Heart right ventricle (tissue), 16 donors: ENCODE data around the gene SUSD2. TPM values are rescaled to one million over a fixed set of nuclear protein-coding genes. Genes with fewer than 3 reads are reported as not detected.

Experiments used
- ATAC-seq, 8 donors: fragments of 200-7000 bp; cut with Tn5 transposase; one replicate each; pipeline ENCODE4 v1.9.1; 2020; ENCODE audit warnings: mild to moderate bottlenecking in 8 of 8, moderate library complexity in 8 of 8, moderate number of reproducible peaks in 1 of 8
- DNase-seq, 2 donors: peaks; one replicate each; pipeline ENCODE4 v3.0.0-alpha.2; 2020
- H3K27ac ChIP-seq, 10 donors: fragments of 200-600 bp; sonication (generic) in 2 of 10; one replicate each; pipeline versions ENCODE4 v1.5.0 to v1.8.0; 2020 to 2022; ENCODE audit warnings: mild to moderate bottlenecking in 3 of 10
- H3K27me3 ChIP-seq, 7 donors: fragments of 200-600 bp; one replicate each; pipeline ENCODE4 v1.8.0; 2021 to 2022; ENCODE audit warnings: mild to moderate bottlenecking in 2 of 7
- H3K36me3 ChIP-seq, 9 donors: fragments of 200-600 bp; sonication (generic) in 1 of 9; one replicate each; pipeline versions ENCODE4 v1.5.0 to v1.8.0; 2020 to 2022; ENCODE audit warnings: mild to moderate bottlenecking in 2 of 9
- H3K4me1 ChIP-seq, 9 donors: fragments of 200-600 bp; sonication (generic) in 1 of 9; one replicate each; pipeline versions ENCODE4 v1.5.0 to v1.8.0; 2020 to 2022; ENCODE audit warnings: mild to moderate bottlenecking in 4 of 9
- H3K4me3 ChIP-seq, 10 donors: fragments of 200-600 bp; sonication (generic) in 2 of 10; one replicate each; pipeline versions ENCODE4 v1.5.0 to v1.8.0; 2020 to 2022; ENCODE audit warnings: mild to moderate bottlenecking in 7 of 10, moderate library complexity in 2 of 10
- H3K9me3 ChIP-seq, 11 donors: fragments of 200-600 bp in 10 of 11; sonication (generic) in 2 of 11; one replicate each; pipeline versions ENCODE4 v1.5.0 to v1.8.0; 2013 to 2022; ENCODE audit warnings: mild to moderate bottlenecking in 2 of 11, control low read depth in 1 of 11, moderate library complexity in 1 of 11
- CTCF ChIP-seq, 9 donors: fragments of 200-600 bp; sonication (generic) in 2 of 9; IDR thresholded peaks; one replicate each; pipeline versions ENCODE4 v1.5.0 to v1.8.0; 2021 to 2022; ENCODE audit warnings: antibody characterized with exemption in 9 of 9, mild to moderate bottlenecking in 5 of 9, moderate library complexity in 1 of 9
- whole genome bisulfite sequencing, 2 donors: extraction: QIAGEN DNeasy Blood & Tissue Kit; methylation state at CpG; one replicate each; pipeline ENCODE4 v1.1.7; 2013; ENCODE audit warnings: inconsistent platforms in 1 of 2; 5-methylcytosine and 5-hydroxymethylcytosine counted together
- intact Hi-C, 10 donors: fragments of 100-400 bp; cut with DNase I; formaldehyde crosslinking; loops; one replicate each; pipeline versions ENCODE4 v1.11.1 to v1.14.2; 2022
- polyA plus RNA-seq, 2 donors: library from polyadenylated mRNA; stranded (reverse); fragments of 200-250 nt; gene quantifications; one replicate each; pipeline ENCODE4 v1.2.3, GENCODE V29; 2013
- total RNA-seq, 10 donors: library from RNA; stranded (reverse); fragmentation: NEBNext Ultra II Directional in 3 of 10; extraction: Animal tissue kit (Norgen Biotek cat#: 25700) in 3 of 10; gene quantifications; one replicate each; pipeline versions ENCODE4 v1.2.1 to v1.2.4, GENCODE V29; 2021 to 2023
- donor health status: Arrhythmogenic right ventricular cardiomyopathy.
- donor health status: ischemic (EF 13 %, LVEDD 7.1; RV severe dilation, severe dysfunction).
- donor health status: healthy with polysubstance abuse.
- donor health status: DM: no; HTN: yes; CAD: no.
- donor health status: DM: no; HTN: no; CAD: no.
- donor health status: ischemic (EF 25% LVEDD 6.9; RV normal size, moderate dysfunction).
- donor health status: ischemic (EF 25% LVEDD 5.7; RV mildly dilated, moderate dysfunction).
- donor health status: healthy.
- donor health status: DM: yes; HTN: yes; CAD: no.
- donor health status: Ischemic cardiomyopathy.
- donor health status: ischemic (EF 35%, LVEDD 5.7; RV mildly dilated, moderate dysfunction).
- donor health status: nonischemic (EF 11% LVEDD 7.7; RV severe dilation, severe dysfunction).
- donor health status: DM: yes; HTN: yes; CAD: no.
- donor health status: PGD.
- donor health status: ischemic (EF 29% LVEDD 5.4; RV normal size, mild dysfunction).
- donor health status: nonischemic (EF 23%, LVEDD 6.1; RV moderate dilation, normal function).

SUSD2 gene
- total and polyA plus RNA-seq, 12 donors, result 0.57 to 6.7 (median 2.3) TPM

- Histone ChIP-seq H3K36me3 (peaks cover 0 to 72% (median 30%) of the 10 kb centered on the region in 9 donors), H3K27ac (peak overlapping the region; percentile 18 to 84 (median 72)), H3K4me1 (peaks cover 11 to 64% (median 27%) of the 10 kb centered on the region in 9 donors), H3K9me3 (no peaks in the 10 kb centered on the region), H3K4me3 (no peak overlapping the region), H3K27me3 (no peaks in the 10 kb centered on the region)
- no peak for TF ChIP-seq CTCF (IDR thresholded peaks at IDR 0.05)
- 90 to 94% methylated on average over 11 of the region's 11 CpGs for WGBS, 2 donors
- peak in 1 of 8 donors; percentile 0 for ATAC-seq
- intact Hi-C loops, result loop anchor here in 7 of 10 donors (2.0 to 10.0 kb wide), 7 partner anchors 69 to 221 kb away; partner anchors contain the start of genes GSTT4 (in 3 of the 7) and CABIN1 (in 1 of the 7)
- no peak for DNase-seq
These were observed 5.2 kb upstream of the SUSD2 start for GRCh38 chr22:24176040-24176439.

- ATAC-seq, result peak; percentile 65 to 89 (median 84)
- Histone ChIP-seq H3K4me3 (no peak overlapping the region), H3K9me3 (no peaks in the 10 kb centered on the region), H3K4me1 (peaks cover 13 to 70% (median 33%) of the 10 kb centered on the region in 9 donors), H3K27ac (peak overlapping the region; percentile 46 to 84 (median 72)), H3K36me3 (peaks cover 0 to 66% (median 26%) of the 10 kb centered on the region in 9 donors), H3K27me3 (no peaks in the 10 kb centered on the region)
- 33 to 61% methylated on average over 10 of the region's 10 CpGs for WGBS, 2 donors
- DNase-seq, result peak; percentile 70 to 75
- TF ChIP-seq CTCF (IDR thresholded peaks at IDR 0.05), result no peak
- intact Hi-C loops, result loop anchor here in 7 of 10 donors (2.0 to 10.0 kb wide), 7 partner anchors 69 to 222 kb away; partner anchors contain the start of genes GSTT4 (in 3 of the 7) and CABIN1 (in 1 of the 7)
These were observed 4.7 kb upstream of the SUSD2 start for GRCh38 chr22:24176630-24177029.

- ATAC-seq (no peak), DNase-seq (no peak)
- peaks cover 0 to 62% (median 22%) of the 10 kb centered on the region in 9 donors for H3K36me3 ChIP-seq
- peaks cover 15 to 75% (median 37%) of the 10 kb centered on the region in 9 donors for H3K4me1 ChIP-seq
- intact Hi-C loops, result loop anchor here in 7 of 10 donors (2.0 to 10.0 kb wide), 7 partner anchors 70 to 222 kb away; partner anchors contain the start of genes GSTT4 (in 3 of the 7) and CABIN1 (in 1 of the 7)
- no peaks in the 10 kb centered on the region for H3K27me3 ChIP-seq
- WGBS, 2 donors, result 60 to 71% methylated on average over 5 of the region's 5 CpGs
- no peak for TF ChIP-seq CTCF (IDR thresholded peaks at IDR 0.05)
- H3K4me3 ChIP-seq, result no peak overlapping the region
- H3K27ac ChIP-seq, result peak overlapping the region; percentile 46 to 84 (median 72)
- H3K9me3 ChIP-seq, result no peaks in the 10 kb centered on the region
These were observed 4.2 kb upstream of the SUSD2 start for GRCh38 chr22:24177045-24177444.

GRCh38 chr22:24177456-24177855 lies 3.8 kb upstream of the SUSD2 start:
- Histone ChIP-seq H3K27ac (peak overlapping the region; percentile 46 to 84 (median 72)), H3K36me3 (peaks cover 0 to 58% (median 18%) of the 10 kb centered on the region in 9 donors), H3K9me3 (no peaks in the 10 kb centered on the region), H3K4me1 (peaks cover 17 to 79% (median 41%) of the 10 kb centered on the region in 9 donors), H3K4me3 (no peak overlapping the region), H3K27me3 (no peaks in the 10 kb centered on the region)
- TF ChIP-seq CTCF (IDR thresholded peaks at IDR 0.05), result no peak
- WGBS, 2 donors, result 86 to 88% methylated on average over 10 of the region's 10 CpGs
- intact Hi-C loops, result loop anchor here in 7 of 10 donors (2.0 to 10.0 kb wide), 7 partner anchors 70 to 223 kb away; partner anchors contain the start of genes GSTT4 (in 3 of the 7) and CABIN1 (in 1 of the 7)
- no peak for ATAC-seq
- no peak for DNase-seq
